H1 (cell line): ENCODE data around the gene KDF1. TPM values are rescaled to one million over a fixed set of nuclear protein-coding genes. Genes with fewer than 3 reads are reported as not detected.

Source experiments
- JUND ChIP-seq: IDR thresholded peaks from 2 replicates; pipeline ENCODE4 v1.6.1; 2011; ENCODE audit warnings: mild to moderate bottlenecking, improper control_type of control experiment, low read length
- RAD21 ChIP-seq, 2 experiments: IDR thresholded peaks in 1 of 2; conservative IDR thresholded peaks in 1 of 2; 2 replicates each; pipeline ENCODE4 v1.6.1; 2011; ENCODE audit warnings: low read depth in 2 of 2, low read length in 2 of 2, improper control_type of control experiment in 1 of 2, inconsistent platforms in 1 of 2, mild to moderate bottlenecking in 1 of 2, moderate library complexity in 1 of 2
- SAP30 ChIP-seq: fragments of 300-600 bp; sonication (generic); IDR thresholded peaks from 2 replicates; pipeline ENCODE4 v1.7.1; 2012; ENCODE audit warnings: low read length, moderate library complexity, mild to moderate bottlenecking, inconsistent platforms; ENCODE audit not compliant: insufficient read depth, insufficient replicate concordance
- SP4 ChIP-seq: IDR thresholded peaks from 2 replicates; pipeline ENCODE4 v1.6.1; 2012; ENCODE audit warnings: low read length, inconsistent platforms
- TEAD4 ChIP-seq: IDR thresholded peaks from 2 replicates; pipeline ENCODE4 v1.6.1; 2012; ENCODE audit warnings: low read depth, low read length, inconsistent platforms, mixed read lengths
- YY1 ChIP-seq: IDR thresholded peaks from 2 replicates; pipeline ENCODE4 v1.6.1; 2011; ENCODE audit warnings: low read depth, mild to moderate bottlenecking, low read length
- polyA plus RNA-seq, 7 experiments: library from polyadenylated mRNA; depleted of rRNA in 3 of 7; stranded (reverse) in 5 of 7; unstranded in 2 of 7; fragments of >200 nt in 5 of 7; fragments of 200-250 nt in 2 of 7; gene quantifications; 1 replicate in 5 of 7; 2 replicates in 1 of 7; 4 replicates in 1 of 7; pipeline versions ENCODE4 v1.2.1 to v1.2.3, GENCODE V29; 2011 to 2013; ENCODE audit warnings: missing spikeins in 2 of 7, mixed read lengths in 2 of 7
- total RNA-seq: library from RNA; stranded (reverse); fragmentation: NEBNext Ultra II Directional; extraction: Animal tissue kit (Norgen Biotek cat#: 25700); gene quantifications from 2 replicates; pipeline ENCODE4 v1.2.1, GENCODE V29; 2021

The KDF1 gene
- total and polyA plus RNA-seq, 2 of the 8 experiments (the other 6 are each of a cell fraction or from before 2014, with no cell fraction given) = 16.9 to 37.5 TPM

DNA sequence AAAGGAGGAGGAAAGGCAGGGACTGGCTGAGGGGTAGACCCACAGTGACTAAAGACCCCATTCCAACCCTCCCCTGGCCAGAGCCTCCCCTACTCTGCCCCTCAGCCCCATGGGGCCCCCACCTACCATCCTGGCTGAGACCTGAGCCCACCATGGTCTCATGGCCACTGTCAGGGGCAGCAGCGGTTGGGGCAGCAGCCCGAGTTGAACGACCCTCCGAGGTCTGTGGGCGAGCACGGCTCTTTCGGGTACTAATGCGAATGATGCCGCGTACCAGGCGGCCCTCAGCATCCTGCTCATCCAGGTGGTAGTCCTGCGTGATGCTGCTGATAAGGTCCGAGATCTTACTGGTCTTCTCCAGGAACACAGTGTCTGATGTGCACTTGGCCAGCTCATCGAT is 9.1 kb downstream of the KDF1 start (continued):
- TF ChIP-seq SP4 (no peak), JUND (no peak), RAD21 (IDR thresholded peaks at IDR 0.05 in 1 of 2, conservative IDR thresholded peaks at IDR 0.05 in 1 of 2; ENCODE audit: low read depth in 2 of 2, low read length in 2 of 2) (no peak), YY1 (no peak), TEAD4 (no peak), SAP30 (no peak)
